Neural cell (in vitro differentiated cells): ENCODE results near the gene CLCN5. TPM values are rescaled to one million over a fixed set of nuclear protein-coding genes. Genes with fewer than 3 reads are reported as not detected.

Source experiments
- H2AFZ ChIP-seq: fragments of 200-600, 300-800 bp; sonication (generic), shearing (Covaris generic); 2 replicates; pipeline ENCODE4 v1.6.0; 2014; ENCODE audit warnings: low read depth, mild to moderate bottlenecking, antibody characterized with exemption, low read length, moderate library complexity
- H3F3A ChIP-seq: fragments of 200-600 bp; shearing (Covaris generic); 2 replicates; pipeline ENCODE4 v1.6.1; 2016; ENCODE audit warnings: mild to moderate bottlenecking, moderate library complexity, mixed read lengths, antibody characterized with exemption, low read length; ENCODE audit not compliant: insufficient read depth, poor library complexity, severe bottlenecking
- H3K27ac ChIP-seq: fragments of 200-600, 300-800 bp; sonication (generic), shearing (Covaris generic); 2 replicates; pipeline ENCODE4 v1.5.1; 2014; ENCODE audit warnings: mild to moderate bottlenecking, low read length, moderate library complexity
- H3K27me3 ChIP-seq: fragments of 300-800, 200-600 bp; sonication (generic), shearing (Covaris generic); 2 replicates; pipeline ENCODE4 v1.6.0; 2014; ENCODE audit warnings: mild to moderate bottlenecking, low read depth, low read length, moderate library complexity; ENCODE audit not compliant: insufficient read depth
- H3K36me3 ChIP-seq: fragments of 300-800, 200-600 bp; sonication (generic), shearing (Covaris generic); 2 replicates; pipeline ENCODE4 v1.5.1; 2014; ENCODE audit warnings: mild to moderate bottlenecking, antibody characterized with exemption, low read length, moderate library complexity; ENCODE audit not compliant: insufficient read depth
- H3K4me2 ChIP-seq: fragments of 300-800, 200-600 bp; sonication (generic), shearing (Covaris generic); 2 replicates; pipeline ENCODE4 v1.6.0; 2014; ENCODE audit warnings: mild to moderate bottlenecking, low read length
- H3K4me3 ChIP-seq: fragments of 300-800, 200-600 bp; sonication (generic), shearing (Covaris generic); 2 replicates; pipeline ENCODE4 v1.5.1; 2014; ENCODE audit warnings: mild to moderate bottlenecking, low read length, moderate library complexity
- H3K79me2 ChIP-seq: fragments of 200-600 bp; shearing (Covaris generic); replicated peaks from 2 replicates; pipeline ENCODE4 v1.6.0; 2014; ENCODE audit warnings: mild to moderate bottlenecking, low read length, moderate library complexity; ENCODE audit not compliant: insufficient read depth
- H3K9ac ChIP-seq: fragments of 300-800, 200-600 bp; sonication (generic), shearing (Covaris generic); 2 replicates; pipeline ENCODE4 v1.6.1; 2016; ENCODE audit warnings: mild to moderate bottlenecking, low read length, mixed read lengths
- H3K9me2 ChIP-seq: fragments of 200-600 bp; shearing (Covaris generic); 2 replicates; pipeline ENCODE4 v1.6.1; 2016; ENCODE audit warnings: mild to moderate bottlenecking, low read length, mixed read lengths; ENCODE audit not compliant: insufficient read depth
- H3K9me3 ChIP-seq: fragments of 200-600, 300-800 bp; sonication (generic), shearing (Covaris generic); 2 replicates; pipeline ENCODE4 v1.6.1; 2016; ENCODE audit warnings: mild to moderate bottlenecking, mixed run types, low read length, moderate library complexity, mixed read lengths
- H4K20me1 ChIP-seq: fragments of 200-600 bp; shearing (Covaris generic); 2 replicates; pipeline ENCODE4 v1.6.1; 2016; ENCODE audit warnings: mild to moderate bottlenecking, mixed run types; ENCODE audit not compliant: insufficient read depth
- CTCF ChIP-seq: fragments of 450-650 bp; IDR thresholded peaks from 2 replicates; pipeline ENCODE4 v1.5.1; 2014; ENCODE audit warnings: antibody characterized with exemption, mild to moderate bottlenecking, moderate library complexity; ENCODE audit not compliant: poor library complexity, severe bottlenecking
- EP300 ChIP-seq: fragments of 450-650 bp; conservative IDR thresholded peaks from 2 replicates; pipeline ENCODE4 v1.6.1; 2014; ENCODE audit warnings: antibody characterized with exemption, mild to moderate bottlenecking, moderate library complexity; ENCODE audit not compliant: poor library complexity, severe bottlenecking
- EZH2 ChIP-seq: fragments of 200-600, 300-800 bp; shearing (Covaris generic), sonication (generic); IDR thresholded peaks from 2 replicates; pipeline ENCODE4 v1.6.1; 2014; ENCODE audit warnings: antibody characterized with exemption, low read length, borderline replicate concordance, mild to moderate bottlenecking; ENCODE audit not compliant: insufficient read depth, poor library complexity, severe bottlenecking
- MXI1 ChIP-seq: fragments of 450-650 bp; conservative IDR thresholded peaks from 2 replicates; pipeline ENCODE4 v1.6.1; 2014; ENCODE audit warnings: antibody characterized with exemption, mild to moderate bottlenecking; ENCODE audit not compliant: poor library complexity, severe bottlenecking
- POLR2AphosphoS5 ChIP-seq: IDR thresholded peaks from 2 replicates; pipeline ENCODE4 v1.6.1; 2012
- RAD21 ChIP-seq: fragments of 450-650 bp; conservative IDR thresholded peaks from 2 replicates; pipeline ENCODE4 v1.6.1; 2014; ENCODE audit warnings: antibody characterized with exemption, mild to moderate bottlenecking, moderate library complexity
- REST ChIP-seq: IDR thresholded peaks from 2 replicates; pipeline ENCODE4 v1.6.1; 2012; ENCODE audit warnings: borderline replicate concordance
- SMC3 ChIP-seq: fragments of 450-650 bp; conservative IDR thresholded peaks from 2 replicates; pipeline ENCODE4 v1.6.1; 2014; ENCODE audit warnings: antibody characterized with exemption, mild to moderate bottlenecking, moderate library complexity; ENCODE audit not compliant: poor library complexity
- TAF1 ChIP-seq: IDR thresholded peaks from 2 replicates; pipeline ENCODE4 v1.6.1; 2012; ENCODE audit warnings: low read depth
- polyA plus RNA-seq: library from polyadenylated mRNA; depleted of rRNA; stranded (reverse); fragments of >200 nt; gene quantifications from 2 replicates; pipeline ENCODE4 v1.2.3, GENCODE V29; 2014

CLCN5 gene
- polyA plus RNA-seq, 1 donor from 2014 or later: 13.1 TPM

GRCh38 chrX:49970674-49971073, 48.3 kb downstream of the CLCN5 start:
- Histone ChIP-seq H3F3A (no peaks in the 10 kb centered on the region), H4K20me1 (no peaks in the 10 kb centered on the region), H3K4me3 (no peak overlapping the region), H2AFZ (no peak overlapping the region), H3K27me3 (no peaks in the 10 kb centered on the region), H3K27ac (no peak overlapping the region), H3K36me3 (no peaks in the 10 kb centered on the region), H3K4me2 (no peak overlapping the region), H3K79me2 (no peaks in the 10 kb centered on the region), H3K9me3 (no peaks in the 10 kb centered on the region), H3K9ac (no peak overlapping the region), H3K9me2 (no peaks in the 10 kb centered on the region)
- TF ChIP-seq EP300 (no peak), MXI1 (no peak), EZH2 (no peak), RAD21 (no peak), SMC3 (no peak), POLR2AphosphoS5 (no peak), CTCF (no peak), REST (no peak), TAF1 (no peak)

- Histone ChIP-seq H3F3A (no peaks in the 10 kb centered on the region), H3K9me2 (no peaks in the 10 kb centered on the region), H3K9ac (no peak overlapping the region), H3K4me3 (no peak overlapping the region), H3K4me2 (no peak overlapping the region), H4K20me1 (no peaks in the 10 kb centered on the region), H3K79me2 (no peaks in the 10 kb centered on the region), H3K9me3 (no peaks in the 10 kb centered on the region), H2AFZ (no peak overlapping the region), H3K27ac (no peak overlapping the region), H3K36me3 (no peaks in the 10 kb centered on the region), H3K27me3 (no peaks in the 10 kb centered on the region)
- TF ChIP-seq SMC3: no peak
- no peak for TF ChIP-seq EZH2
Measured at GRCh38 chrX:49972328-49972860, 50.0 kb downstream of the CLCN5 start.
